Neural progenitor cell (in vitro differentiated cells): Measurements from ENCODE around the gene RAB20.

Experiments
- CTCF ChIP-seq: fragments of 200-600 bp; sonication (generic); IDR thresholded peaks from 2 replicates; pipeline ENCODE4 v1.5.1; 2017; ENCODE audit warnings: antibody characterized with exemption, mild to moderate bottlenecking
- EZH2phosphoT487 ChIP-seq: fragments of 200-600 bp; sonication (generic); IDR thresholded peaks from 2 replicates; pipeline ENCODE4 v1.6.1; 2017; ENCODE audit warnings: antibody characterized with exemption

GRCh38 chr13:110589793-110590390 is 28.4 kb upstream of the RAB20 start:
- TF ChIP-seq CTCF, result no peak
- no peak for TF ChIP-seq EZH2phosphoT487
